Measurements from ENCODE around the gene CCDC149. TPM values are rescaled to one million over a fixed set of nuclear protein-coding genes. Genes with fewer than 3 reads are reported as not detected.

Gene CCDC149
- total and polyA plus RNA-seq, 9 of the 15 experiments (the other 6 are each of a cell fraction or from before 2014, with no cell fraction given): 0.04 to 0.18 TPM; not detected in 7

- BruUV-seq (replicated peaks): no TSS peak
- ATAC-seq (no peak), FAIRE-seq (no peak), DNase-seq (ENCODE audit: extremely low read depth in 1 of 4, low spot score in 3 of 4) (no peak)
- no peaks in the 10 kb centered on the region for H3K9me1 ChIP-seq (ENCODE audit: control insufficient read depth, insufficient read depth, low read length)
- no peaks in the 10 kb centered on the region for H3K9me3 ChIP-seq (replicated peaks; ENCODE audit: control insufficient read depth, insufficient read depth, low read depth, low read length)
- peaks cover 4 to 25% of the 10 kb centered on the region in 2 experiments; a peak in 4 of 5 replicates for H3K27me3 ChIP-seq (ENCODE audit: control insufficient read depth in 2 of 2, insufficient read depth in 2 of 2, low read length in 2 of 2)
- no peak overlapping the region for H3K27ac ChIP-seq (ENCODE audit: extremely low read depth, low read depth, low read length)
- intact Hi-C loops (cut with micrococcal nuclease): no loop called here
- no peaks in the 10 kb centered on the region; the same call in 1 of the 2 replicates for H4K20me1 ChIP-seq (replicated peaks; ENCODE audit: control insufficient read depth, insufficient read depth, low read length)
- no peaks in the 10 kb centered on the region for H3K79me2 ChIP-seq (ENCODE audit: control insufficient read depth, insufficient read depth, low read length)
- H3K4me2 ChIP-seq (ENCODE audit: insufficient read depth, low read length): no peak overlapping the region
- POLR2A ChIA-PET: interaction anchor here (0.6 kb wide), 1 partner anchor 19 kb away, joined by 3 read pairs; no protein-coding TSS in a partner anchor
- no peak for TF ChIP-seq MXI1 (IDR thresholded peaks at IDR 0.05; ENCODE audit: low read depth, low read length)
- TF ChIP-seq ZNF655 (CRISPR knock-in tag; IDR thresholded peaks at IDR 0.05): no peak
- TF ChIP-seq FOS (IDR thresholded peaks at IDR 0.05; ENCODE audit: extremely low read depth, insufficient read length): no peak
- TF ChIP-seq, protein P1, sequence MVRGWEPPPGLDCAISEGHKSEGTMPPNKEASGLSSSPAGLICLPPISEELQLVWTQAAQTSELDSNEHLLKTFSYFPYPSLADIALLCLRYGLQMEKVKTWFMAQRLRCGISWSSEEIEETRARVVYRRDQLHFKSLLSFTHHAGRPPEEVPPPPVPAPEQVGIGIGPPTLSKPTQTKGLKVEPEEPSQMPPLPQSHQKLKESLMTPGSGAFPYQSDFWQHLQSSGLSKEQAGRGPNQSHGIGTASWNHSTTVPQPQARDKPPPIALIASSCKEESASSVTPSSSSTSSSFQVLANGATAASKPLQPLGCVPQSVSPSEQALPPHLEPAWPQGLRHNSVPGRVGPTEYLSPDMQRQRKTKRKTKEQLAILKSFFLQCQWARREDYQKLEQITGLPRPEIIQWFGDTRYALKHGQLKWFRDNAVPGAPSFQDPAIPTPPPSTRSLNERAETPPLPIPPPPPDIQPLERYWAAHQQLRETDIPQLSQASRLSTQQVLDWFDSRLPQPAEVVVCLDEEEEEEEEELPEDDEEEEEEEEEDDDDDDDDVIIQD (CRISPR knock-in tag; IDR thresholded peaks at IDR 0.05): no peak
- no peak for TF ChIP-seq CHD1 (IDR thresholded peaks at IDR 0.05; ENCODE audit: low read length)
- TF ChIP-seq SIX5 (IDR thresholded peaks at IDR 0.05; ENCODE audit: borderline replicate concordance in 1 of 2, insufficient read depth in 1 of 2, low read depth in 1 of 2, low read length in 2 of 2): no peak
- TF ChIP-seq NR2F6 (CRISPR knock-in tag; IDR thresholded peaks at IDR 0.05): no peak
- no peak for TF ChIP-seq MYNN (IDR thresholded peaks at IDR 0.05)
- no peak for TF ChIP-seq MYNN (CRISPR knock-in tag; IDR thresholded peaks at IDR 0.05)
- TF ChIP-seq, protein P2, sequence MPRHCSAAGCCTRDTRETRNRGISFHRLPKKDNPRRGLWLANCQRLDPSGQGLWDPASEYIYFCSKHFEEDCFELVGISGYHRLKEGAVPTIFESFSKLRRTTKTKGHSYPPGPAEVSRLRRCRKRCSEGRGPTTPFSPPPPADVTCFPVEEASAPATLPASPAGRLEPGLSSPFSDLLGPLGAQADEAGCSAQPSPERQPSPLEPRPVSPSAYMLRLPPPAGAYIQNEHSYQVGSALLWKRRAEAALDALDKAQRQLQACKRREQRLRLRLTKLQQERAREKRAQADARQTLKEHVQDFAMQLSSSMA (CRISPR knock-in tag; IDR thresholded peaks at IDR 0.05): no peak
- TF ChIP-seq SAFB (IDR thresholded peaks at IDR 0.05; ENCODE audit: borderline replicate concordance, low read depth, low read length): no peak
- TF ChIP-seq ZNF165 (CRISPR knock-in tag; IDR thresholded peaks at IDR 0.05; ENCODE audit: borderline replicate concordance): no peak
- TF ChIP-seq LARP7 (IDR thresholded peaks at IDR 0.05): no peak
- no peak for TF ChIP-seq STAT6 (CRISPR knock-in tag; IDR thresholded peaks at IDR 0.05)
- TF ChIP-seq HEY1 (CRISPR knock-in tag; IDR thresholded peaks at IDR 0.05; ENCODE audit: borderline replicate concordance): no peak
- H3K4me3 ChIP-seq: no peak overlapping the region
- H3K36me3 ChIP-seq (ENCODE audit: control insufficient read depth, insufficient read depth, low read length): no peaks in the 10 kb centered on the region
- no peak overlapping the region for H2AFZ ChIP-seq (ENCODE audit: low read depth, low read length)
- 0% methylated on average over 9 of the region's 10 CpGs for WGBS (ENCODE audit: insufficient coverage, low coverage, missing lambda C conversion rate)
- in situ Hi-C loops (cut with MboI): no loop called here
- no peak overlapping the region for H3K9ac ChIP-seq (ENCODE audit: insufficient read depth in 1 of 2, low read depth in 2 of 2, low read length in 2 of 2)
- peaks cover 9 to 15% of the 10 kb centered on the region in 2 experiments; a peak in 3 of 5 replicates for H3K4me1 ChIP-seq (replicated peaks in 1 of 2; ENCODE audit: control insufficient read depth in 2 of 2, insufficient read depth in 2 of 2, low read length in 2 of 2)
- CTCF ChIA-PET (ENCODE audit: low intra/inter-chr PET ratio): no interaction called here
Observed at GRCh38 chr4:24801136-24801855, 111.5 kb downstream of the CCDC149 start.
